MM.1S (cell line): Measurements from ENCODE around the gene CBX8.

Source experiments
- CTCF ChIP-seq: fragments of 300-600 bp; sonication (generic); IDR thresholded peaks from 2 replicates; pipeline ENCODE4 v1.5.1; 2016; ENCODE audit warnings: antibody characterized with exemption, low read length, mixed read lengths
- EZH2 ChIP-seq: fragments of 300-600 bp; sonication (generic); optimal IDR thresholded peaks from 2 replicates; pipeline ENCODE3; 2017; ENCODE audit warnings: low read depth, mild to moderate bottlenecking, antibody characterized with exemption, low read length, mixed read lengths

GRCh38 chr17:79814974-79815835 lies 18.3 kb upstream of the CBX8 start:
- TF ChIP-seq EZH2 = no peak
- no peak for TF ChIP-seq CTCF
